Mucosa of rectum (tissue), 2 donors: ENCODE results near the gene PRKN.

Source experiments
- H3K27ac ChIP-seq, 2 donors: one replicate each; pipeline ENCODE4 v1.7.0; 2013; ENCODE audit warnings: inconsistent platforms in 2 of 2, low read depth in 2 of 2, low read length in 2 of 2
- H3K27me3 ChIP-seq, 2 donors: one replicate each; pipeline ENCODE4 v1.7.0; 2013; ENCODE audit warnings: low read length in 2 of 2; ENCODE audit not compliant: control insufficient read depth in 2 of 2, insufficient read depth in 2 of 2
- H3K36me3 ChIP-seq, 2 donors: one replicate each; pipeline ENCODE4 v1.7.0; 2013; ENCODE audit warnings: low read length in 2 of 2; ENCODE audit not compliant: control insufficient read depth in 2 of 2, insufficient read depth in 2 of 2
- H3K4me1 ChIP-seq, 2 donors: one replicate each; pipeline ENCODE4 v1.7.0; 2013; ENCODE audit warnings: low read length in 2 of 2, mild to moderate bottlenecking in 1 of 2; ENCODE audit not compliant: control insufficient read depth in 2 of 2, insufficient read depth in 2 of 2
- H3K4me3 ChIP-seq, 2 donors: one replicate each; pipeline ENCODE4 v1.7.0; 2013; ENCODE audit warnings: low read length in 2 of 2
- H3K9ac ChIP-seq, 2 donors: one replicate each; pipeline ENCODE4 v1.7.0; 2013; ENCODE audit warnings: low read length in 2 of 2, low read depth in 1 of 2, mild to moderate bottlenecking in 1 of 2
- H3K9me3 ChIP-seq, 2 donors: one replicate each; pipeline ENCODE4 v1.7.0; 2013; ENCODE audit warnings: low read length in 2 of 2; ENCODE audit not compliant: control insufficient read depth in 2 of 2
- donor health status: healthy.
- donor health status: Normal muscosa, but diverticular disease.

Gene PRKN

DNA sequence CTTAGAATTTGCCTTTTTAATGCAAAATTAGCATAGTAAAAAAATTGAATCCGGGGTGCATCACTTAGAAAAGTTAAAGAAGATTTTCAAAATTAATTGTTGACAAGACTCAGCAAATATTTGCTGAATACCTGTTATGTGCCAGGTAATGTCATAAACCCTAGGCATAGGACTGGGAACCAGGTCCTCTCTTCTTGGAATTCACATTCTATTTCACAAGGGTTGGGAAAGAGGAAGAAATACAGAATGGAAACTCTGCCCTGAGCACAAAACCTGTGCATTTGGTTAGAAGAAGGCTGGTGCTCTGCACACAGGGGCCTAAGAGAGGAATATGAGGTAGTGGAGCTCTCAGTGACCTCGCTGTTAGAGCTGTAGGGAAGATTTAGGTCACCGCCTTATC lies 879.9 kb downstream of the PRKN start:
- Histone ChIP-seq H3K36me3 (no peaks in the 10 kb centered on the region), H3K9ac (no peak overlapping the region), H3K27ac (no peak overlapping the region), H3K4me3 (no peak overlapping the region), H3K27me3 (no peaks in the 10 kb centered on the region), H3K9me3 (no peaks in the 10 kb centered on the region), H3K4me1 (no peaks in the 10 kb centered on the region)

- H3K36me3 ChIP-seq: no peaks in the 10 kb centered on the region
- H3K9ac ChIP-seq: no peak overlapping the region
- H3K27ac ChIP-seq: no peak overlapping the region
Measured at GRCh38 chr6:161844804-161845203, 882.8 kb downstream of the PRKN start.

DNA sequence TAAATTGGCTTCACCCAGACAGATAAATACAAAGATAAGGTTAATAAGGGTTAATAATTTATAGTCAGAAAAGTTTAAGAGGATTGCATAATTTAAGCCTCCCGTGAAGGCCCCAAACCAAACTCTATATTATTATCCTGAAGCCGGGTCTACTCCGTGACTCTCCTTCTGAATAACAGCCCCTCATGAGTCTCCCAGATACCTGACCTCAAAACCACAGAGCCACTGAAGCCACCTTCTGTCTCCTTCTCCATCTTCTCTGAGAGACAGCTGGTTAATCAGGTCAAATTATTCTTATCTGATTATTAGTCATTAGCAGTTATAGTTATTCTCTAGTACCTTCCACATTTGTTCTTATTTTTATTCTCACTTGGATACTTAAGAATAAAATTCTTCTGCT lies 884.5 kb downstream of the PRKN start:
- H3K27me3 ChIP-seq: no peaks in the 10 kb centered on the region
- no peaks in the 10 kb centered on the region for H3K36me3 ChIP-seq
- H3K4me3 ChIP-seq: no peak overlapping the region
- no peaks in the 10 kb centered on the region for H3K9me3 ChIP-seq
- H3K27ac ChIP-seq: no peak overlapping the region
- H3K4me1 ChIP-seq: peaks cover 0 to 3% of the 10 kb centered on the region in 2 donors
- no peak overlapping the region for H3K9ac ChIP-seq

More at GRCh38 chr6:161844804-161845203, 882.8 kb downstream of the PRKN start:
- no peaks in the 10 kb centered on the region for H3K27me3 ChIP-seq
- no peaks in the 10 kb centered on the region for H3K9me3 ChIP-seq
- no peak overlapping the region for H3K4me3 ChIP-seq
- H3K4me1 ChIP-seq: no peaks in the 10 kb centered on the region

GRCh38 chr6:161840380-161840779 lies 887.2 kb downstream of the PRKN start:
- Histone ChIP-seq H3K9me3 (no peaks in the 10 kb centered on the region), H3K4me3 (no peak overlapping the region), H3K36me3 (no peaks in the 10 kb centered on the region), H3K27ac (no peak overlapping the region), H3K4me1 (peaks cover 0 to 3% of the 10 kb centered on the region in 2 donors), H3K27me3 (no peaks in the 10 kb centered on the region), H3K9ac (no peak overlapping the region)

DNA sequence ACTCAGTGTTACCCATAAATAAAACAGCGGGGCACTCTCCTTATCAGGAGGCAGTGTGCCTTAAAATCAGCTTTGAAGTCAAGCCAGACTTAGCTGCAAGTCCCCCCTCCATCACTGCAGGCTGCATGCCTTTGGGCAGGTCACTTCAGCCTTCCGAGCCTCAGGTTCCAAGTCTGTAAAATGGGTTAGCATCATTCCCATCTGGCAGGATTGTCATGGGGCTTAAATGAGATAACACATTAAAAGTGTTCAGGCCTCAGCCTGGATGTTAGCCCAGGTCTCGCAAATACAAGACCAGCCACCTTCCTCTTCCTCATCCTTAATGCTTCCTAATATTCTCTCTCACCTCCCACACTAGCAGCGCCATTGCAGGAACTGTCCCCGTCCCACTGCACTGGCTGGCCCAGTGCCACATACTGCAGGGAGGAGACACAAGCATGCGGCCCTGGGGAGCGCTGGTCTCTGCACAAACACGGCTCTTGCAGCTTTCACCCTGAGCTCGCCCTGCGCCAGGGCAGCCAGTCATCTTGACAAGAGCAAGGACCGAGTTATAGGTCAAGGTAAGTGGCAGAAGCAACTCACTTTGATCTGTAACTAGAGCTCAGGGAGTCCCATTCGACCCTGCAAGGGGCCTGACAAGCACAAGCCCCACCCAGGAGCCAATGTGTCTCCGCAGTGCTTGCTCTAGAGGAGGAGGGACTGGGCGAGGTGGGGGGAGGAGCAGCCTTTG lies 889.1 kb downstream of the PRKN start:
- Histone ChIP-seq H3K27ac (no peak overlapping the region), H3K36me3 (no peaks in the 10 kb centered on the region), H3K4me3 (peak overlapping the region in 1 of 2 donors; percentile 3)

DNA sequence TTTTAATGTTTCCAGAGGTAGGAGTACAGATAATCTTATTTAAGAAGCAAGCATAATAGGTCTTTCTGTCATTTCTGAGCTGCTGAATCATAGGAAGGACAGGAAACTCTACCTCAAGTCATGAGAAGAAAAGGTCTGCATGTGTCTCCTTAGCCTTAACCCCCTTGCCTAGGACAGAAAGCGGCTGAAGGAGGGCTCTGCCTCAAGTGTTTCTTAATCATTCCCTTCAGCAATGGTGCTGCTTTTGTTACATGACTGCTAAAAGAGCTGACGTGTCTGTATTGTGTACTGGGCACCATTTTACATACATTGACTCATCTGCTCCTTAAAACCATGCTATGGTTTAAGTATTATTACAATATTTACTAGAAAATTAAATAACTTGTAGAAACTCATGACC lies 889.7 kb downstream of the PRKN start:
- Histone ChIP-seq H3K4me3 (no peak overlapping the region), H3K27me3 (no peaks in the 10 kb centered on the region), H3K9ac (no peak overlapping the region), H3K27ac (no peak overlapping the region), H3K36me3 (no peaks in the 10 kb centered on the region), H3K4me1 (peaks cover 0 to 3% of the 10 kb centered on the region in 2 donors), H3K9me3 (no peaks in the 10 kb centered on the region)

More for the DNA sequence above, 889.1 kb downstream of the PRKN start:
- no peaks in the 10 kb centered on the region for H3K27me3 ChIP-seq
- H3K9me3 ChIP-seq: no peaks in the 10 kb centered on the region
- H3K9ac ChIP-seq: no peak overlapping the region
- H3K4me1 ChIP-seq: peaks cover 0 to 3% of the 10 kb centered on the region in 2 donors

DNA sequence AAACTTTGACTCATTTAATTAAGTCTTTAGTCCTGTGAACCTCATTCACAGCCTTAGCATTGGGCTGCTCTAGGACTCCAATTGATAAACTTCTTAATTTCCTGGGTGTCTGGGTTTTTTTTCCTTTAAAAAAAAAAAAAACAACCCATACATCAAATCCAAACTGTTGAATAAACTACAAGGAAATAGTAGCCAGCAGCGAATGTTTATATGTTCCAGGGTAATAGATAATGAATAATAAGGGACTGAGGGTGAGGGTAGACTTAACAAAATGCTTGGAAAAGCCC lies 890.2 kb downstream of the PRKN start:
- no peak overlapping the region for H3K9ac ChIP-seq
- H3K4me3 ChIP-seq: no peak overlapping the region
- peaks cover 0 to 3% of the 10 kb centered on the region in 2 donors for H3K4me1 ChIP-seq
- no peaks in the 10 kb centered on the region for H3K9me3 ChIP-seq
- H3K36me3 ChIP-seq: no peaks in the 10 kb centered on the region
- H3K27me3 ChIP-seq: no peaks in the 10 kb centered on the region
- H3K27ac ChIP-seq: no peak overlapping the region

- Histone ChIP-seq H3K27ac (no peak overlapping the region), H3K27me3 (no peaks in the 10 kb centered on the region), H3K9me3 (no peaks in the 10 kb centered on the region), H3K9ac (no peak overlapping the region), H3K36me3 (no peaks in the 10 kb centered on the region), H3K4me1 (peaks cover 0 to 3% of the 10 kb centered on the region in 2 donors), H3K4me3 (no peak overlapping the region)
Measured at GRCh38 chr6:161836643-161837448, 890.7 kb downstream of the PRKN start.

DNA sequence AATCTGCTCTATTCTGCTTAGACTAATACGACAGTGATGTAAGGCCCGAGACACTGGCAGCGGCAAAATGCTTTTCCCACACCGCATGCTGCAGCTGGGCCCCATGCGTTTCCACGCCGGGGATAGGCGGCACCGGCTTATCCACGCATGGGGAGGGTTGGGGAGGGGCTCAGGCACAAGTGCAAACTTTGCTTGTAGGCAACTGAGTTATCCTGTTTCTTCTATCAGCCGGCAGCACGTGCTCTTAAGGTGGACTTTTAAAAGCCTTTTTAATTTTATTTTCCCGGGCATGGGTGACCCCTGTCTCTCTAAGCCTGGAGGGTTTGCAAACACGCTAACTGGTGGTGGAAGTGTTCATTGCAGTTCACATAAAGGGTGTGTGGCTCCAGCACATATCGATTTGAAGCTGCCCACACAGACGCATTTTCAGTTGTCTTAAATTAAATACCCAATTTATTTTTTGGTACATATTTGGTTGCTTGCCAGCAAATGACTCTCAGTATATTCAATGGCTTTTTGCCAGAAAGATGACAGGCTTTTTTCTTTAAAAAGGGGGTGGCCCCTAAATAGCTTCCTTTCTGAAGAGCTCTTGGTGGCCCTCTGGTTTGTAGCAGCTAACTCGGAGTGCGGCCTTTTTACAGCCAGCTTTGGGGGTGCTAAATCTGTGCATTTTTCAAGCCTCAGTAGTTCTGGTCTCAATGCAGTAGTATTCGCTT lies 891.9 kb downstream of the PRKN start:
- no peaks in the 10 kb centered on the region for H3K27me3 ChIP-seq
- H3K4me1 ChIP-seq: peaks cover 0 to 3% of the 10 kb centered on the region in 2 donors
- no peak overlapping the region for H3K9ac ChIP-seq
- H3K9me3 ChIP-seq: no peaks in the 10 kb centered on the region
- no peak overlapping the region for H3K27ac ChIP-seq
- no peak overlapping the region for H3K4me3 ChIP-seq
- H3K36me3 ChIP-seq: no peaks in the 10 kb centered on the region

- Histone ChIP-seq H3K9me3 (no peaks in the 10 kb centered on the region), H3K27me3 (no peaks in the 10 kb centered on the region), H3K36me3 (no peaks in the 10 kb centered on the region), H3K27ac (no peak overlapping the region), H3K4me3 (no peak overlapping the region), H3K4me1 (peaks cover 0 to 3% of the 10 kb centered on the region in 2 donors), H3K9ac (no peak overlapping the region)
Measured at GRCh38 chr6:161834426-161834825, 893.1 kb downstream of the PRKN start.
